Central memory CD8-positive, alpha-beta T cell (primary cell): Measurements from ENCODE around the gene SIRT6.
"Not testable (repeated sequence)": the region's sequence is repeated elsewhere in the genome, so short reads cannot be mapped to it uniquely, and the experiment has no call there.

Source experiments
- ATAC-seq: fragments of 150-1000 bp; cut with Tn5 transposase; replicated peaks from 2 replicates; pipeline ENCODE4 v1.10.0; 2022; ENCODE audit warnings: mild to moderate bottlenecking, moderate FRiP score, moderate number of reproducible peaks; ENCODE audit not compliant: poor library complexity, severe bottlenecking; ENCODE audit errors: extremely low read depth
- DNase-seq, 2 donors: peaks; one replicate each; pipeline ENCODE4 v3.0.0; 2021; ENCODE audit warnings: low spot score in 2 of 2
- H3K27ac Mint-ChIP-seq: one replicate; pipeline ENCODE4 v1.8.0; 2022; ENCODE audit warnings: low read depth, mild to moderate bottlenecking, moderate library complexity, mixed read lengths
- H3K27me3 Mint-ChIP-seq: one replicate; pipeline ENCODE4 v1.8.0; 2022; ENCODE audit warnings: mixed read lengths
- H3K36me3 Mint-ChIP-seq: one replicate; pipeline ENCODE4 v1.8.0; 2022; ENCODE audit warnings: mild to moderate bottlenecking, moderate library complexity, mixed read lengths; ENCODE audit not compliant: insufficient read depth
- H3K4me1 Mint-ChIP-seq: one replicate; pipeline ENCODE4 v1.8.0; 2022; ENCODE audit warnings: mixed read lengths
- H3K4me3 Mint-ChIP-seq: one replicate; pipeline ENCODE4 v1.8.0; 2022; ENCODE audit warnings: mild to moderate bottlenecking, moderate library complexity, mixed read lengths
- H3K9me3 Mint-ChIP-seq: one replicate; pipeline ENCODE4 v1.8.0; 2022; ENCODE audit warnings: mixed read lengths

Gene SIRT6

DNA sequence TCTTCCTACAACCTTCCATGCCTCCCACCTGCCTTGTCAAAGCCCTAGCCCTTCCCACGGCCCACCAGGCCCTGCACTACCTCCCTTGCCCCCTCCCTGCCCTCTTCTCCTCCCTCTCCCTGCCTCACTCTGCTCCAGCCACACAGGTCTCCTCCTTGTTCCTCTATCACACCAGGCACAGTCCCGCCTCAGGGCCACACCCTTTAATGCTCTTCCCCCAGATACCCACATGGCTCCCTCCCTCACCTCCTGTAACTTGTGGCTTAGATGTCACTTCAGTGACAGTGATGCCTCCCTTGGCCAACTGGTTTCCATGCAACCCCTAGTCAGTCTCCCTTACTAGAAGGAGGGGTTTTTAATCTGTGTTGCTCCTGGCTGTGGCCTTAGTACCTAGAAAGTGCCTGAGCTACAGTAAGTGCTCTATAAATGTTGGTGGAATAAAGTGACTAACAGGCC, 1.3 kb downstream of the SIRT6 start:
- H3K27ac Mint-ChIP-seq = no peak overlapping the region
- no peaks in the 10 kb centered on the region for H3K27me3 Mint-ChIP-seq
- H3K9me3 Mint-ChIP-seq = no peaks in the 10 kb centered on the region
- DNase-seq (no peak), ATAC-seq (no peak)
- H3K4me3 Mint-ChIP-seq = peak overlapping the region; percentile 98
- H3K36me3 Mint-ChIP-seq = peaks cover 32% of the 10 kb centered on the region
- H3K4me1 Mint-ChIP-seq = peaks cover 38% of the 10 kb centered on the region

DNA sequence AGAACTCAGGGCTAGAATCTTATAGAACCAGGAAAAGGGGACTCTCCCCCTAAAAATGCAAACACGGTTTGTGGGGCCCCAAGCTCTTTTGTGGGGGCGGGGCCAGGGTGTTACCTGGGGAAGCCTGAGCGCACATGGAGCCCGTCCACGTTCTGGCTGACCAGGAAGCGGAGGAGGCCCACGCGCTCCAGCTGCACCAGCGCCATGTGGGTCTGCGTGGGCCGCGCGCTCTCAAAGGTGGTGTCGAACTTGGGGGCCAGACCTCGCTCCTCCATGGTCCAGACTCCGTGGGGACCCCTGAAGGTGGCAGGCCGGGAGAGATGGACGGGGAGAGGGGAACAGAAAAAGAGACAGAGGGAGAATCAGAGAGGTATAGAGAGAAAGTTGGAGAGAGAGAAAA, 3.4 kb downstream of the SIRT6 start:
- peaks cover 31% of the 10 kb centered on the region for H3K36me3 Mint-ChIP-seq

DNA sequence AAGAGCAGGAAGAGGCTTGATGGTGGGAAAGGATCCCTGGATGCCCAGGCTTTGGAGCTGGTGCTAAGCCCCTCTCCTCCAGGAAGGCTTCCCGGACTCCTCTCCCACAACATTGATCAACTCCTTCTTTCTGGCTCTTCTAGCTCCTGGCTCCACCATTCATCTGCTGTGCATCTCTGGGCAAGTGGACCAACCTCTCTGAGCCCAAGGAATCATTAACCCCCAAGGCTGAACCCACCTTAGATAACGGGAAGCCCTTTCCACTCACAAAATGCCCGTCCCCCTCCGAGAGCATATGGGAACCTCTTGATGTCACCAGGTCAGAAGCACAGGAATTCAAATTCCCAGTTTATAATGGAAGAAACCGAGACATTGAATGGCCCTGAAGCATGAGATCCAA, 5.2 kb downstream of the SIRT6 start:
- DNase-seq (no peak), ATAC-seq (no peak)
- H3K4me1 Mint-ChIP-seq = peaks cover 35% of the 10 kb centered on the region
- peaks cover 28% of the 10 kb centered on the region for H3K36me3 Mint-ChIP-seq
- H3K27ac Mint-ChIP-seq = no peak overlapping the region
- H3K27me3 Mint-ChIP-seq = peaks cover 10% of the 10 kb centered on the region
- H3K9me3 Mint-ChIP-seq = no peaks in the 10 kb centered on the region
- H3K4me3 Mint-ChIP-seq = no peak overlapping the region

More for the DNA sequence above, 3.4 kb downstream of the SIRT6 start:
- peak overlapping the region; percentile 55 for H3K4me3 Mint-ChIP-seq
- peak overlapping the region; percentile 24 for H3K27ac Mint-ChIP-seq
- ATAC-seq (no peak), DNase-seq (no peak)
- H3K27me3 Mint-ChIP-seq = no peaks in the 10 kb centered on the region
- H3K9me3 Mint-ChIP-seq = no peaks in the 10 kb centered on the region
- H3K4me1 Mint-ChIP-seq = peaks cover 32% of the 10 kb centered on the region

DNA sequence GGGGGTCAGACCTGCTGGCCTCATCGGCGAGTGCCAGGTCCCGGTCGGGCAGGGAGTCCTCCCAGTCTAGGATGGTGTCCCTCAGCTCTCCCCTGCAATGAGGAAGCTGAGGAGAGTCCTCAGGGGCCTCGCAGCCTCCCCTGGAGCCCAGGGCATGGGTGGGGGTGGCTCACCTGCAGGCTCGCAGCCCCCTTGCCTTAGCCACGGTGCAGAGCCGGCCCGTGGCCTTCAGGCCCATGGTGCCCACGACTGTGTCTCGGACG, 6.8 kb downstream of the SIRT6 start:
- Mint-ChIP-seq H3K4me3 (no peak overlapping the region), H3K27ac (no peak overlapping the region), H3K9me3 (no peaks in the 10 kb centered on the region), H3K27me3 (peaks cover 17% of the 10 kb centered on the region), H3K4me1 (peaks cover 25% of the 10 kb centered on the region), H3K36me3 (peaks cover 26% of the 10 kb centered on the region)
- ATAC-seq = no peak
- no peak for DNase-seq

DNA sequence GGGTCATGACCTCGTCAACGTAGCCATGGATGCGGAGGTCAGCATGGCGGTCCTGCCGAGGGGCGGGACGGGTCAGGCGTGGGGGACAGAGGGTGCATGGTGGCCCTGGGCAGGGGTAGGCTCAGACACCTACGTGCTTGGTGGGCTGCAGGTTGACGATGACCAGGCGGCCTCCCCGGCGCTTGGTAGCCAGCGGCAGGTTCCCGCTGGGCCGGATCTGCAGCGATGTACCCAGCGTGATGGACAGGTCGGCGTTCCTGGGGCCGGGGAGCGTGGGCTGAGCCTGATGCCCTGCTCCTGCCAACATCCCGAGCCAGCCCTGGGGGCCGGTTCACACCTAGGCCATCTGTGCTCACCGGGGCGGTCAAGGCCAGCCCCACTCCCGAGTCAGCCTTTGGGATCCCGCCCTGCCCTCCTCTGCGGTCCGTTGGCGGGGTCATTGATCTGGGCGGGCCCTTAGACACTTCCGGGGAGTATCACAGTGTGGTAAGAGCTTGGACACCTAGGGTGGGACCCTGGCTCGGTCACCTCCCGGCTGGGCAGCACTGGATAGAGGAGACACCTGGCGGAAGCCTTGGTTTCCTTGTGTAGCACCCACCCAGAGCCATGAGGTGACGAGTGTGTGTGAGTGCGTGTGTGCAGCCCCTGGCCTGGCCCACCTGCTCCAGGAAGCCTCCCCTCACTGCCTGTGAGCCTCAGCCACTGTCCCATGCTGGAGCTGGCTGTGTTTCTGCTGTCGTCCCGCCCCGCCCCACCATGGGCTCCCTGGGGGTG, 7.3 kb downstream of the SIRT6 start:
- H3K9me3 Mint-ChIP-seq = no peaks in the 10 kb centered on the region
- no peak for DNase-seq
- H3K4me1 Mint-ChIP-seq = peaks cover 22% of the 10 kb centered on the region
- no peak overlapping the region for H3K27ac Mint-ChIP-seq
- peaks cover 26% of the 10 kb centered on the region for H3K36me3 Mint-ChIP-seq
- H3K27me3 Mint-ChIP-seq = peaks cover 17% of the 10 kb centered on the region
- H3K4me3 Mint-ChIP-seq = no peak overlapping the region
- ATAC-seq = no peak

DNA sequence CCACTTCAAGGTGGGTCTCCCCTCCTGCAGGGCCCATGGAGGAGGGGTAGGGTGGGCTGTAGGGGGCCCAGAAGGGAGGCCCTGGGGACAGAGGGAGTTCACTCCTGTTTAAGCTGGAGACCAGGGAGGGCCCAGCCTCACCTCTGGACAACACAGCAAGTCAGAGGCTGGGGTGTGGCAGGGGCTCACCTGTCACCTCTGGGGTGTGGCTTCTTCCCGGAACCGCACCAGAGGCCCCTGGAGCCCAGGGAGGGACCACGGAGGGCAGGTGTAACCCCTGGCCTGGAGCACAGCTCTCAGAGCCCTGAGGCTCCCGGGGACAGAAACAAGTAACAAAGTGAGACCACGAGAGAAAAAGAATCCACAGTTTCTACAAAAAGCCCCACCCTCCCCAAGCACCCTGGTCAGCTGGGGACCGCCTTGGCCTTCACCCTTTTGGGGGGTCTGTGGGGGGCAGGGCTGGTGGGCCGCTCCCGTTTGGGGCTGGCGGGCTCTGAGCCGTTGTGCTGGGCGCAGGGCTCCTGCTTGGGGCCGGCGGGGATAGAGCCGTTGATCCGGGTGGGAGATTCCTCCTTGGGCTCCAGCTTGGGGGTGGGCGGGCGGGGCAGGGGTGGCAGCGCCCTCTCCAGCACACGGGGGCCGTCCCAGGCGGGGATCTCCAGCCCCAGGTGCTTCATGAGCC, 8.0 kb downstream of the SIRT6 start:
- Mint-ChIP-seq H3K36me3 (peaks cover 22% of the 10 kb centered on the region), H3K27ac (no peak overlapping the region), H3K4me3 (no peak overlapping the region), H3K4me1 (peaks cover 15% of the 10 kb centered on the region), H3K27me3 (peaks cover 17% of the 10 kb centered on the region), H3K9me3 (no peaks in the 10 kb centered on the region)
- ATAC-seq = no peak
- DNase-seq = no peak

DNA sequence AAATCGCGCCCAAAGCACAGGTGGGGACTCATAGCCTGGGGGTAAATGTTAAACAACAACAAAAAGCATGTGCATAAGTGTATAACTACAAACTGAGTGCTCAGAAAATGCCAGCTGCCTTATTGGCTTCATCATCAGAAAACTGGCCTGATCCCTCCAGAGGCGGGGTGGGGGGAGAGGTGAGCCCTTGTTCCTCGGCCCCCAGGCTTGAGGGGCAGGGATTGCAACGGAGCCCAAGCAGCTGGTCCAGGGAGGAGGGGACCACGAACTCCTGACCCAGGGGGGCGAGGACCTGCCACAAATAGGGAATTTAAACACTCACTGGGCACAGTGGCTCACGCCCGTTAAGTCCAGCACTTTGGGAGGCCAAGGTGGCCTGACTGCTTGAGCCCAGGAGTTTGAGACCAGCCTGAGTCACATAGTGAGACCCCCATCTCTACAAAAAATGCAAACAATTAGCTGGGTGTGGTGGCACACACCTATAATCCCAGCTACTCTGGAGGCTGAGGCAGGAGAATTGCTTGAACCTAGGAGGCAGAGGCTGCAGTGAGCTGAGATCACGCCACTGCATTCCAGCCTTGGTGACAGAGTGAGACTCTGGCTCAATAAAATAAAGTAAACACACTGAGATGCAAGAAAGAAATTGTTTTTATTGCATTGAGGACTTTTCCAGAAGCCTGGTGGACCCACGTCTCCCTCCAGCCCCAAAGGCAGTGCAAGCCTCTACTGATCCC, 8.7 kb downstream of the SIRT6 start:
- peaks cover 23% of the 10 kb centered on the region for H3K27me3 Mint-ChIP-seq
- no peak overlapping the region for H3K4me3 Mint-ChIP-seq

DNA sequence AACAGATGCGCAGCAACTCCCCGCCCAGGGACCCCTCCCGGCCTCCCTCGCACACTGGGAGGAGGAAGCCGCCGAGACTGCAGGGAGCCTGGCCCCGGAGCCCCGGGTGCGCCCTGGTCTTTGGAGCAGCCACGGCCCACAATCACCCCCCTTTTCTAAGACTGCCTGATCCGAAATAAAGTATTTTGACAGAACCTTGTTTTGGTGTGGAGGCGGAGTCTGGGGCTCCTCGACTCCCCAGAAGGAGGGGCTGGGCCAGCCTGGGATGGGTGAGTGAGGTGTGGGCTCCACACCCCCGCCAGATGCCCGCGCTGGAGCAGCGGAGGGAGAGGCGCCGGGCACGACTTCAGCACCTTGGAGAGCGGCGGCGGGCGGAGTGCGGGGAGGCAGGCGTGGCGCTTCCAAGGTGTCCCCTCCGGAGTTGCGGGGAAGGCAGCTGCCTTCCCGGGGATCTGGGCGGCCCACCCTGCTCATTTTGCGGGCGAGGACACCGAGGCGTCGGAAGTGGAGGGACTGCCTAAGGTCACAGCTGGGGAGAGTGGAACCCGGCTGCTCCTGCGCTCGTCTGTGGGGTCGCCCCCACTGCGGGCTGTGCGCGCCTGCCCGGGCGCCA, 9.4 kb downstream of the SIRT6 start:
- DNase-seq (peak; percentile 48 to 66), ATAC-seq (peak; percentile 65)
- H3K27ac Mint-ChIP-seq = no peak overlapping the region
- H3K9me3 Mint-ChIP-seq = no peaks in the 10 kb centered on the region
- no peak overlapping the region for H3K4me3 Mint-ChIP-seq
- peaks cover 29% of the 10 kb centered on the region for H3K27me3 Mint-ChIP-seq
- peaks cover 17% of the 10 kb centered on the region for H3K36me3 Mint-ChIP-seq
- peaks cover 10% of the 10 kb centered on the region for H3K4me1 Mint-ChIP-seq

More for the DNA sequence above, 8.7 kb downstream of the SIRT6 start:
- DNase-seq = no peak
- H3K27ac Mint-ChIP-seq = no peak overlapping the region
- no peak for ATAC-seq
- peaks cover 10% of the 10 kb centered on the region for H3K4me1 Mint-ChIP-seq
- no peaks in the 10 kb centered on the region for H3K9me3 Mint-ChIP-seq
- H3K36me3 Mint-ChIP-seq = peaks cover 20% of the 10 kb centered on the region

DNA sequence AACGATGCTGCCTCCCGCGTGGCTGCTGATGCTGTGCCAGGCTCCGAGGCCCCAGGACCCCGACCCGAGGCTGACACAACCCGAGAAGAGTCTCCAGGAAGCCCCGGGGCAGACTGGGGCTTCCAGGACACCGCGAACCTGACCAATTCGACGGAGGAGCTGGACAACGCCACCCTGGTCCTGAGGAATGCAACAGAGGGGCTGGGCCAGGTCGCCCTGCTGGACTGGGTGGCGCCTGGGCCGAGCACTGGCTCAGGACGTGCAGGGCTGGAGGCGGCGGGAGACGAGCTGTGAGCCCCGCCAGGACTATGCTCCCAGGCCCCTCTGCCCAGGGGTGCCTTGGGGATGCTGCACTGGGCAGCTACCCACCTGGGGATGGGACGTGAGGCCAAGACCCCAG, 10.7 kb downstream of the SIRT6 start:
- peaks cover 42% of the 10 kb centered on the region for H3K27me3 Mint-ChIP-seq
- H3K27ac Mint-ChIP-seq = peak overlapping the region; percentile 41
- H3K4me1 Mint-ChIP-seq = peaks cover 10% of the 10 kb centered on the region
- peaks cover 14% of the 10 kb centered on the region for H3K36me3 Mint-ChIP-seq
- no peak for ATAC-seq
- H3K9me3 Mint-ChIP-seq = no peaks in the 10 kb centered on the region
- no peak for DNase-seq
- no peak overlapping the region for H3K4me3 Mint-ChIP-seq

DNA sequence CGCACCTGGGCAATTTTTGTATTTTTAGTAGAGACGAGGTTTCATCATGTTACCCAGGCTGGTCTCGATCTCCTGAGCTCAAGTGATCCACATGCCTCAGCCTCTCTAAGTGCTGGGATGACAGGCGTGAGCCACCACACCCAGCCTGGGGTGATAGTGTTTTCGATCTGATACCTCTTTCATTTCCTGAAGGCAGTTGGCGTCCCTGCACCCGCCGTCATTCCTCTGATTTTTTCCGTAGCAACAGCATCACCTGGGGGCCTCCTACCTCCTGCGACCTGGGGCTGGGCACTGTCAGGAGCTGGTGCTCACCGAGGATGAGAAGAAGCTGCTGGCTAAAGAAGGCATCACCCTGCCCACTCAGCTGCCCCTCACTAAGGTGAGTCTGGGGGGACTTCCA, 18.1 kb downstream of the SIRT6 start:
- DNase-seq (no peak), ATAC-seq (no peak)
- Mint-ChIP-seq H3K36me3 (peaks cover 1% of the 10 kb centered on the region), H3K4me3 (no peak overlapping the region), H3K9me3 (no peaks in the 10 kb centered on the region), H3K27me3 (peaks cover 42% of the 10 kb centered on the region), H3K4me1 (no peaks in the 10 kb centered on the region), H3K27ac (no peak overlapping the region)

DNA sequence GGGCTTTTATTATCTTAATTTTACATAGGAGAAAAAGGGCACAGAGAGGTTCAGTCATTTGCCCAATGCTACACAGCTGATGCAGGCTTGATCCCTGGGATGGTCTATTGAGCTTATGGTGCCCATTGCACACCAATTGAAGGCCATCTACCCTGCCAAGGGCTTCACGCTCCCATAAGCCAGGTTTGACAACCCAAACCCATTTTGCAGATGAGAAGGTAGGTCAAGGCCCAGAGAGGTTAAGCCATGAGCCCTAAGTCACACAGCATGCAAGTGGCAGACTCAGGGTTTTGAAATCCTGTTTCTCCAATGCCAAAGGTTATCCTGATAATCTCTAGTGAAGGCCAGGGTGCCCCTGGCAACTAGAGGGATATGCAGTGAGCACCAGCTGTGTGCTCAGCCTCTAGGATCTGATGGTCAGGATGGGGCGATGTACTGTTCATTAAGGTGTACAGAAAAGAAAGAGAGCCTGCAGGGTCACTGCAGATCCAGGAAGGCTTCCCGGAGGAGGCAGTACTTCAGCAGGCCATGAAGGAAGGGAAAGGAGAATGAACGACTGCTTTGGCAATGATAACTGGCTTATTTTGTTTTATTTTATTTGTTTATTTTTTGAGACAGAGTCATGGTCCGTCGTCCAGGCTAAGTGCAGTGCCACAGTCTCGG, 20.8 kb downstream of the SIRT6 start:
- no peaks in the 10 kb centered on the region for H3K4me1 Mint-ChIP-seq
- H3K36me3 Mint-ChIP-seq = no peaks in the 10 kb centered on the region
- no peak for ATAC-seq
- no peak overlapping the region for H3K27ac Mint-ChIP-seq
- H3K27me3 Mint-ChIP-seq = peaks cover 17% of the 10 kb centered on the region
- DNase-seq = no peak
- no peaks in the 10 kb centered on the region for H3K9me3 Mint-ChIP-seq
- no peak overlapping the region for H3K4me3 Mint-ChIP-seq

DNA sequence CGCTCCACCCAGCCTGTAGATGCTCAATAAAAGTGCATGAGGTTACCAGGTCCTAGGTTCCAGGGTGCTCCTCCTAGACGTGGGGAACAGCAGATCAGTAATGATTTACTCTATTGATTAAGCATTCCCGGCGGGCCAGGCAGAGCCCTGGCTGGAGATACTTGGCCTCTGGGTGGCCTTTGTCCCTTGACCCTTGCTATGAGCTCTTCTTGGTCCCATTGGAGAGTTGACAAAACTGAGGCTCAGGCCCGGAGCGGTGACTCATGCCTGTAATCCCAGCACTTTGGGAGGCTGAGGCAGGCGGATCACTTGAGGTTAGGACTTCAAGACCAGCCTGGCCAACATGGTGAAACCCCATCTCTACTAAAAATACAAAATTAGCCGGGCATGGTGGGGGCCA, 24.4 kb downstream of the SIRT6 start:
- not testable (repeated sequence) for H3K9me3 Mint-ChIP-seq, H3K4me1 Mint-ChIP-seq, DNase-seq, H3K36me3 Mint-ChIP-seq, H3K4me3 Mint-ChIP-seq, ATAC-seq, H3K27ac Mint-ChIP-seq, H3K27me3 Mint-ChIP-seq
